AG09319 (cell line): Measurements from ENCODE around the gene FAM162A.

Experiments used
- DNase-seq: peaks from one replicate; pipeline ENCODE4 v3.0.0-alpha.2; 2010; ENCODE audit warnings: low read depth; ENCODE audit errors: extremely low read depth
- TF ChIP-seq, protein P1 (sequence below): IDR thresholded peaks from 2 replicates; pipeline ENCODE4 v1.5.1; 2011; ENCODE audit warnings: low read depth, mild to moderate bottlenecking, inconsistent platforms, low read length, moderate library complexity

The FAM162A gene

DNA sequence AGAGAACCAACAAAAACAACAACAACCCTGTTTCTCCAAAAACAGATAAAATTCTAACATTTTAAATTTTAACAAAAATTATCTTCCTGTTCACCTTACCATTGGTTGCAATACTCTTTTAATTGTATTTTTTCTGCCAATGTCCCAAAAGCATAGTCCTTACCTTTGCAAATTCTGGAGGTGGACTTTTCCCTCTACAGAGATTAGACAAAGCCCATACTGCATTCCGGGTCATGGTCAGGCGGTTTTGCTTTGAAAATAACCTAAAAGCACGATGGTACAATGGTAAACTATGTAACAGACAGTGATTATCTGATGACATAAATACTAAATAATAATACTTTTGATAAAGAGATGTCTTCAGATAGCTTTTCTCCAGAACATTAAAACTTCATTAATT is 67.4 kb downstream of the FAM162A start:
- no peak for DNase-seq
- TF ChIP-seq, protein P1, sequence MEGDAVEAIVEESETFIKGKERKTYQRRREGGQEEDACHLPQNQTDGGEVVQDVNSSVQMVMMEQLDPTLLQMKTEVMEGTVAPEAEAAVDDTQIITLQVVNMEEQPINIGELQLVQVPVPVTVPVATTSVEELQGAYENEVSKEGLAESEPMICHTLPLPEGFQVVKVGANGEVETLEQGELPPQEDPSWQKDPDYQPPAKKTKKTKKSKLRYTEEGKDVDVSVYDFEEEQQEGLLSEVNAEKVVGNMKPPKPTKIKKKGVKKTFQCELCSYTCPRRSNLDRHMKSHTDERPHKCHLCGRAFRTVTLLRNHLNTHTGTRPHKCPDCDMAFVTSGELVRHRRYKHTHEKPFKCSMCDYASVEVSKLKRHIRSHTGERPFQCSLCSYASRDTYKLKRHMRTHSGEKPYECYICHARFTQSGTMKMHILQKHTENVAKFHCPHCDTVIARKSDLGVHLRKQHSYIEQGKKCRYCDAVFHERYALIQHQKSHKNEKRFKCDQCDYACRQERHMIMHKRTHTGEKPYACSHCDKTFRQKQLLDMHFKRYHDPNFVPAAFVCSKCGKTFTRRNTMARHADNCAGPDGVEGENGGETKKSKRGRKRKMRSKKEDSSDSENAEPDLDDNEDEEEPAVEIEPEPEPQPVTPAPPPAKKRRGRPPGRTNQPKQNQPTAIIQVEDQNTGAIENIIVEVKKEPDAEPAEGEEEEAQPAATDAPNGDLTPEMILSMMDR: no peak

DNA sequence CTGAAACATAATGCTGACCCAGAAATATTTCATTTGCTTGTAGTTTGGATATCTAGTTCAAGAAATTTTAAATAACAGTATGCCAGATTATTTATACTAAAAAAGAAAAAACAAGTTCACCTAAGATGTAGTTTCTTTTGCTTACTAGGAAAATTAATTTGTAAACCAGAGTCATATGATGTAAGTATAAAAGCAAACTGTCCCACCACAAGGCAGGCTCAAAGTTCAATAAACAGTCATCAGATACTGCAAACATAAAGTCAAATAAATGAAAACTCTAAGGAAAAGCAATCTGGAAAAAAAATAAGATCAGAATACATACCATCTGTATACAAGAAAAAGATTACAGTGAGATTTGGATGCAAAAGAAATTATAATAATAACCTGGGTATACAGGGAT is 72.1 kb downstream of the FAM162A start:
- DNase-seq: no peak
- TF ChIP-seq, protein P1: no peak

DNA sequence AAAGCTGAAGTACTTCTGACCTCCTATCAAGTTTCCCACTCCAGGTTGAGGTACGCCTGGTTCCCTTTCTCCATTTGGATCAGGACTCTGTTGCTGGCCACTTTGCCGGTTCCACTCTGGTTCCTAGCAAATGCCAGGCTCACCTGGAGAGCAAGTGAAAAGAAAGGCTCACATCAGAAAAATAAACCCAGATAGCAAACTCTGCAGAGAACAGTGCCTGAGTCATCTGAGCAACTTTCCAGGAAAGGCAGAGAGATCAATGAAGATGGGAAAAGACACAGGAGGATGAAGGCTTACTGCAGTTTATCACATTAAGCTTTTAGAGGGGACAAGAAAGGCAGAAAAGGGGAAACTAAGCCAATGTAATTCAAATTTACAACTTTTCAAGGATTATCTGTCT is 73.7 kb downstream of the FAM162A start:
- DNase-seq: no peak
- TF ChIP-seq, protein P1: no peak

DNA sequence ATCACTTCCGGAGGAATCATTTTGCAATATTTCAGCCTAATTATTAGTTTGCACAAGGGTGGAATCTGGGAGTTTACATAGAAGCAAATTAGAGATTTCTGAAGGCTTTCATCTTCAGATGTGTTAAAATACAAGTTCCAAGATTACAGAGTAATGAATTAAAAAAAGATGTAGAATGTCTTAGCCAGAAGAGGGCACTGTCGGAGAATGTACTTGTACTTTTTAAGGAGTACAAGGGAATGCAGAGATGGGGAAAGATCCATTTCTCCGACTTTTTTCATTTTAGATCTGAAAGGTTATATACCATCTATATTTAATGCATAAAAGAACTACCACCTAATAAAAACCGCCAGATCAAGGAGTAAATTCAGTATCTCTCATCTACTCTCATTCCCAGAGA is 75.0 kb downstream of the FAM162A start:
- TF ChIP-seq, protein P1: peak; percentile 48
- DNase-seq: peak; percentile 23

DNA sequence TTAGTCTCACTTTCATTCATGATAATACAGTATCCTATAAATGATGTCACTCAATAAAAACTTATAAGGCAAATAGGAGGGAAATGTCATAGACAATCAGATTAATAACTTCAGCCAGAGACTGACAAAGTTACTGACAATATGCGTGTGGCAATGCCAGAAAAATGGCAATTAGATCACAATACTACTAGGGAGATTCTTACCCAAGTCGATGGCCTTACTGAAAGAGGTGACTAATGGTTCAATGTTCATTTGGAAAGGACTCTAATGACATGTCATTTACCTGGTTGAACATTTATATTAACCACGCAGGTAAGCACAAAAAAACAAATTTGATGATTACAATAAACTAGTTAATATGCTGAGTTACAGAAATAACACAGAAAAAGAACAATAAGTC is 77.8 kb downstream of the FAM162A start:
- no peak for DNase-seq
- TF ChIP-seq, protein P1: no peak
